GM12878 (cell line): ENCODE measurements around the gene ARHGAP22. TPM values are rescaled to one million over a fixed set of nuclear protein-coding genes. Genes with fewer than 3 reads are reported as not detected.

ENCODE experiments used
- ATAC-seq: fragments of 200-7000 bp; cut with Tn5 transposase; 3 replicates; pipeline ENCODE4 v1.9.1; 2020; ENCODE audit warnings: mild to moderate bottlenecking, moderate library complexity
- BruUV-seq: library from RNA; stranded (reverse); fragments of 400-500 nt; replicated peaks from 2 replicates; lab custom pipeline; 2021; lab: Mats Ljungman, UMichigan
- CTCF ChIA-PET: fragments of 300-600 bp; sonication (Branson Sonifier 250); formaldehyde crosslinking; extraction: SDS; loops from one replicate; lab custom pipeline; 2021; ENCODE audit warnings: inconsistent platforms; lab: Yijun Ruan, JAX
- POLR2A ChIA-PET: fragments of 350-600 bp; formaldehyde crosslinking; extraction: SDS; loops from one replicate; lab custom pipeline; 2021; ENCODE audit warnings: inconsistent platforms; lab: Charles Lee
- RAD21 ChIA-PET: fragments of 300-600 bp; sonication (Branson Sonifier 250); formaldehyde crosslinking; loops from one replicate; lab custom pipeline; 2023; ENCODE audit warnings: antibody characterized with exemption; ENCODE audit not compliant: unreplicated experiment; lab: Charles Lee
- SMC1A ChIA-PET: fragments of 300-600 bp; sonication (Branson Sonifier 250); formaldehyde crosslinking; loops from one replicate; lab custom pipeline; 2023; ENCODE audit not compliant: unreplicated experiment, uncharacterized antibody; lab: Charles Lee
- DNase-seq: peaks from one replicate; pipeline ENCODE4 v3.0.0-alpha.2; 2011; ENCODE audit warnings: low read depth, low spot score
- FAIRE-seq: peaks from 3 replicates; lab custom pipeline; 2011; peaks lifted over from hg19 to GRCh38; lab: Jason Lieb, UNC
- H2AFZ ChIP-seq: 2 replicates; pipeline ENCODE4 v1.6.0; 2011; ENCODE audit warnings: low read depth, low read length, control low read depth; ENCODE audit not compliant: control insufficient read depth
- H3K27ac ChIP-seq: 2 replicates; pipeline ENCODE4 v1.5.1; 2011; ENCODE audit warnings: control low read depth; ENCODE audit not compliant: control insufficient read depth, insufficient read depth
- H3K27me3 ChIP-seq, 2 experiments: replicated peaks in 1 of 2; 2 replicates each; pipeline versions ENCODE4 v1.6.0 to v1.6.1; 2011; ENCODE audit warnings: low read length in 1 of 2; ENCODE audit not compliant: control insufficient read depth in 2 of 2, insufficient read depth in 2 of 2
- H3K36me3 ChIP-seq, 2 experiments: 2 replicates each; pipeline ENCODE4 v1.5.1; 2011; ENCODE audit warnings: low read length in 1 of 2; ENCODE audit not compliant: control insufficient read depth in 2 of 2, insufficient read depth in 2 of 2
- H3K4me1 ChIP-seq: 2 replicates; pipeline ENCODE4 v1.6.1; 2011; ENCODE audit warnings: mild to moderate bottlenecking, low read length, moderate library complexity, mixed read lengths; ENCODE audit not compliant: control insufficient read depth, insufficient read depth
- H3K4me2 ChIP-seq: 2 replicates; pipeline ENCODE4 v1.6.0; 2011; ENCODE audit warnings: control low read depth; ENCODE audit not compliant: control insufficient read depth, insufficient read depth
- H3K4me3 ChIP-seq: fragments of 200-600 bp; sonication (generic); 2 replicates; pipeline ENCODE4 v1.5.1; 2016
- H3K79me2 ChIP-seq: 2 replicates; pipeline ENCODE4 v1.6.0; 2011; ENCODE audit warnings: low read length; ENCODE audit not compliant: control insufficient read depth, insufficient read depth
- H3K9ac ChIP-seq: 2 replicates; pipeline ENCODE4 v1.8.0; 2011; ENCODE audit warnings: low read length, control low read depth, mixed read lengths; ENCODE audit not compliant: control insufficient read depth, insufficient read depth
- H3K9me3 ChIP-seq: replicated peaks from 3 replicates; pipeline ENCODE4 v1.5.1; 2011; ENCODE audit warnings: mild to moderate bottlenecking, low read length; ENCODE audit not compliant: control insufficient read depth, insufficient read depth
- H4K20me1 ChIP-seq: 2 replicates; pipeline ENCODE4 v1.6.0; 2011; ENCODE audit not compliant: control insufficient read depth, insufficient read depth
- whole genome bisulfite sequencing: methylation state at CpG from one replicate; pipeline ENCODE4 v1.1.6; 2016; ENCODE audit warnings: low lambda C conversion rate; ENCODE audit not compliant: insufficient replicate concordance, insufficient coverage; ENCODE audit errors: missing lambda C conversion rate; 5-methylcytosine and 5-hydroxymethylcytosine counted together
- in situ Hi-C: fragments of 300-500 bp; cut with MboI; formaldehyde crosslinking; loops from 9 replicates; pipeline ENCODE4 v1.14.3; 2018; ENCODE audit warnings: mixed read lengths
- intact Hi-C: fragments of 100-400 bp; cut with micrococcal nuclease; formaldehyde crosslinking; loops from one replicate; pipeline ENCODE4 v1.14.2; 2022; ENCODE audit not compliant: unreplicated experiment
- polyA plus RNA-seq, 11 experiments: library from polyadenylated mRNA; depleted of rRNA in 4 of 11; unstranded in 6 of 11; stranded (reverse) in 5 of 11; fragments of >200 nt; fragmentation: Nextera tagmentation in 4 of 11; fragmentation: Illumina TruSeq in 1 of 11; extraction: Ambion mirVana in 4 of 11; extraction: Trizol in 1 of 11; gene quantifications; 1 replicate in 1 of 11; 2 replicates in 10 of 11; pipeline versions ENCODE4 v1.2.1 to v1.2.3, GENCODE V29; 2011 to 2016; ENCODE audit warnings: inconsistent platforms in 2 of 11, missing spikeins in 2 of 11, low read depth in 1 of 11
- total RNA-seq, 4 experiments: library from RNA; depleted of rRNA in 3 of 4; stranded (reverse); fragments of >200 nt in 3 of 4; fragmentation: Illumina TruSeq in 1 of 4; extraction: Trizol in 1 of 4; gene quantifications; 2 replicates each; pipeline versions ENCODE4 v1.2.1 to v1.2.3, GENCODE V29; 2013 to 2021
- TF ChIP-seq, protein P1 (sequence below): IDR thresholded peaks from 2 replicates; pipeline ENCODE4 v1.6.1; 2012; ENCODE audit warnings: mild to moderate bottlenecking, low read depth, low read length

Gene ARHGAP22
- total and polyA plus RNA-seq, 10 of the 15 experiments (the other 5 are each of a cell fraction or from before 2014, with no cell fraction given): 0.07 to 0.61 (median 0.18) TPM; not detected in 5

GRCh38 chr10:48556713-48557112 lies 48.2 kb downstream of the ARHGAP22 start:
- ChIA-PET RAD21 (interaction anchor here (1.1 to 21.1 kb wide), 4 partner anchors 35 to 100 kb away, joined by 3 to 333 read pairs (median 5); no protein-coding TSS in a partner anchor), CTCF (interaction anchor here (1.2 to 19.6 kb wide), 3 partner anchors 11 to 100 kb away, joined by 3 to 436 read pairs (median 38); no protein-coding TSS in a partner anchor), SMC1A (interaction anchor here (1.2 to 8.7 kb wide), 3 partner anchors 52 to 101 kb away, joined by 3 to 85 read pairs (median 47); partner anchors contain the start of gene ARHGAP22), POLR2A (no interaction called here)
- DNase-seq (no peak), FAIRE-seq (no peak), ATAC-seq (no peak)
- no peak overlapping the region for H3K9ac ChIP-seq
- H4K20me1 ChIP-seq: no peaks in the 10 kb centered on the region
- H3K4me2 ChIP-seq: no peak overlapping the region
- H2AFZ ChIP-seq: no peak overlapping the region
- intact Hi-C loops (loop anchor here (10.0 kb wide), 1 partner anchor 958 kb away; no protein-coding TSS in a partner anchor), in situ Hi-C loops (no loop called here)
- TF ChIP-seq, protein P1, sequence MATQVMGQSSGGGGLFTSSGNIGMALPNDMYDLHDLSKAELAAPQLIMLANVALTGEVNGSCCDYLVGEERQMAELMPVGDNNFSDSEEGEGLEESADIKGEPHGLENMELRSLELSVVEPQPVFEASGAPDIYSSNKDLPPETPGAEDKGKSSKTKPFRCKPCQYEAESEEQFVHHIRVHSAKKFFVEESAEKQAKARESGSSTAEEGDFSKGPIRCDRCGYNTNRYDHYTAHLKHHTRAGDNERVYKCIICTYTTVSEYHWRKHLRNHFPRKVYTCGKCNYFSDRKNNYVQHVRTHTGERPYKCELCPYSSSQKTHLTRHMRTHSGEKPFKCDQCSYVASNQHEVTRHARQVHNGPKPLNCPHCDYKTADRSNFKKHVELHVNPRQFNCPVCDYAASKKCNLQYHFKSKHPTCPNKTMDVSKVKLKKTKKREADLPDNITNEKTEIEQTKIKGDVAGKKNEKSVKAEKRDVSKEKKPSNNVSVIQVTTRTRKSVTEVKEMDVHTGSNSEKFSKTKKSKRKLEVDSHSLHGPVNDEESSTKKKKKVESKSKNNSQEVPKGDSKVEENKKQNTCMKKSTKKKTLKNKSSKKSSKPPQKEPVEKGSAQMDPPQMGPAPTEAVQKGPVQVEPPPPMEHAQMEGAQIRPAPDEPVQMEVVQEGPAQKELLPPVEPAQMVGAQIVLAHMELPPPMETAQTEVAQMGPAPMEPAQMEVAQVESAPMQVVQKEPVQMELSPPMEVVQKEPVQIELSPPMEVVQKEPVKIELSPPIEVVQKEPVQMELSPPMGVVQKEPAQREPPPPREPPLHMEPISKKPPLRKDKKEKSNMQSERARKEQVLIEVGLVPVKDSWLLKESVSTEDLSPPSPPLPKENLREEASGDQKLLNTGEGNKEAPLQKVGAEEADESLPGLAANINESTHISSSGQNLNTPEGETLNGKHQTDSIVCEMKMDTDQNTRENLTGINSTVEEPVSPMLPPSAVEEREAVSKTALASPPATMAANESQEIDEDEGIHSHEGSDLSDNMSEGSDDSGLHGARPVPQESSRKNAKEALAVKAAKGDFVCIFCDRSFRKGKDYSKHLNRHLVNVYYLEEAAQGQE: no peak
- no TSS peak for BruUV-seq
- H3K4me1 ChIP-seq: no peaks in the 10 kb centered on the region
- no peaks in the 10 kb centered on the region for H3K36me3 ChIP-seq
- H3K4me3 ChIP-seq: no peak overlapping the region
- H3K27ac ChIP-seq: no peak overlapping the region
- no peaks in the 10 kb centered on the region for H3K9me3 ChIP-seq
- H3K27me3 ChIP-seq: no peaks in the 10 kb centered on the region; a peak in 1 of 4 replicates
- no peaks in the 10 kb centered on the region for H3K79me2 ChIP-seq
- 50% methylated on average over 6 of the region's 6 CpGs for WGBS
